HepG2 (cell line): ENCODE data around the gene ATG4B. TPM values are rescaled to one million over a fixed set of nuclear protein-coding genes. Genes with fewer than 3 reads are reported as not detected.

Experiments
- AGO2 ChIP-seq: fragments of 200-400 bp; formaldehyde crosslinking; optimal IDR thresholded peaks from 2 replicates; pipeline ENCODE3; 2017; ENCODE audit warnings: mild to moderate bottlenecking, low read depth, low read length, moderate library complexity
- CEBPZ ChIP-seq: IDR thresholded peaks from 2 replicates; pipeline ENCODE4 v1.6.1; 2012; ENCODE audit warnings: low read length, improper control_type of control experiment
- CHD4 ChIP-seq: fragments of 200-600 bp; sonication (generic); IDR thresholded peaks from 2 replicates; pipeline ENCODE4 v1.7.0; 2017; ENCODE audit warnings: mild to moderate bottlenecking, low read length, borderline replicate concordance
- GTF3A ChIP-seq: sonication (generic); formaldehyde crosslinking; conservative IDR thresholded peaks from 2 replicates; pipeline ENCODE4 v1.4.0; 2020; ENCODE audit warnings: mild to moderate bottlenecking, missing genetic modification reagents
- HDAC6 ChIP-seq: fragments of 200-600 bp; sonication (generic); IDR thresholded peaks from 2 replicates; pipeline ENCODE4 v1.7.0; 2017; ENCODE audit warnings: mild to moderate bottlenecking, antibody characterized with exemption, low read length, low read depth
- HNRNPL ChIP-seq: fragments of 200-400 bp; formaldehyde crosslinking; IDR thresholded peaks from 2 replicates; pipeline ENCODE4 v1.6.1; 2017; ENCODE audit warnings: mild to moderate bottlenecking, low read depth, low read length
- MEIS1 ChIP-seq: sonication (generic); formaldehyde crosslinking; IDR thresholded peaks from 2 replicates; pipeline ENCODE4 v1.9.0; 2021; ENCODE audit warnings: mild to moderate bottlenecking, missing genetic modification reagents, moderate library complexity, borderline replicate concordance
- STAT5B ChIP-seq: sonication (generic); formaldehyde crosslinking; IDR thresholded peaks from 2 replicates; pipeline ENCODE4 v1.4.0; 2020; ENCODE audit warnings: missing genetic modification reagents
- SYNCRIP ChIP-seq: fragments of 200-400 bp; formaldehyde crosslinking; IDR thresholded peaks from 2 replicates; pipeline ENCODE4 v1.6.1; 2018; ENCODE audit warnings: mild to moderate bottlenecking, low read depth, low read length; ENCODE audit not compliant: insufficient read depth
- TARDBP ChIP-seq: sonication (generic); formaldehyde crosslinking; IDR thresholded peaks from 2 replicates; pipeline ENCODE4 v1.8.0; 2022; ENCODE audit warnings: mild to moderate bottlenecking, missing genetic modification reagents
- XRCC5 ChIP-seq: fragments of 200-400 bp; formaldehyde crosslinking; optimal IDR thresholded peaks from 2 replicates; pipeline ENCODE3; 2017; ENCODE audit warnings: mild to moderate bottlenecking, low read length
- ZBTB3 ChIP-seq: sonication (generic); formaldehyde crosslinking; IDR thresholded peaks from 2 replicates; pipeline ENCODE4 v1.4.0; 2020; ENCODE audit warnings: low read depth, mild to moderate bottlenecking, moderate library complexity, missing genetic modification reagents, borderline replicate concordance
- ZFP36L1 ChIP-seq: sonication (generic); formaldehyde crosslinking; IDR thresholded peaks from 2 replicates; pipeline ENCODE4 v1.8.0; 2022; ENCODE audit warnings: mild to moderate bottlenecking, missing genetic modification reagents, moderate library complexity
- ZNF121 ChIP-seq: sonication (generic); formaldehyde crosslinking; IDR thresholded peaks from 2 replicates; pipeline ENCODE4 v1.5.0; 2020; ENCODE audit warnings: mild to moderate bottlenecking, missing genetic modification reagents
- ZNF274 ChIP-seq: sonication (generic); formaldehyde crosslinking; IDR thresholded peaks from 2 replicates; pipeline ENCODE4 v1.5.1; 2020; ENCODE audit warnings: mild to moderate bottlenecking, missing genetic modification reagents
- ZNF30 ChIP-seq: sonication (generic); formaldehyde crosslinking; IDR thresholded peaks from 2 replicates; pipeline ENCODE4 v1.5.0; 2020; ENCODE audit warnings: mild to moderate bottlenecking, missing genetic modification reagents
- ZNF556 ChIP-seq: sonication (generic); formaldehyde crosslinking; IDR thresholded peaks from 2 replicates; pipeline ENCODE4 v1.4.0; 2020; ENCODE audit warnings: mild to moderate bottlenecking, missing genetic modification reagents, borderline replicate concordance
- ZNF558 ChIP-seq: sonication (generic); formaldehyde crosslinking; IDR thresholded peaks from 2 replicates; pipeline ENCODE4 v1.9.0; 2022; ENCODE audit warnings: mild to moderate bottlenecking, missing genetic modification reagents, borderline replicate concordance
- ZNF629 ChIP-seq: sonication (generic); formaldehyde crosslinking; conservative IDR thresholded peaks from 2 replicates; pipeline ENCODE4 v1.5.0; 2020; ENCODE audit warnings: missing genetic modification reagents
- ZNF749 ChIP-seq: sonication (generic); formaldehyde crosslinking; IDR thresholded peaks from 2 replicates; pipeline ENCODE4 v1.8.0; 2022; ENCODE audit warnings: mild to moderate bottlenecking, missing genetic modification reagents, moderate library complexity, borderline replicate concordance
- ZNF878 ChIP-seq: sonication (generic); formaldehyde crosslinking; IDR thresholded peaks from 2 replicates; pipeline ENCODE4 v1.8.1; 2023; ENCODE audit warnings: mild to moderate bottlenecking, missing genetic modification reagents, moderate library complexity
- ZSCAN20 ChIP-seq: sonication (generic); formaldehyde crosslinking; IDR thresholded peaks from 2 replicates; pipeline ENCODE4 v1.4.0; 2020; ENCODE audit warnings: missing genetic modification reagents, mild to moderate bottlenecking, borderline replicate concordance
- polyA plus RNA-seq, 8 experiments: library from polyadenylated mRNA; depleted of rRNA in 3 of 8; stranded (reverse) in 7 of 8; unstranded in 1 of 8; fragments of >200 nt; fragmentation: Illumina TruSeq in 4 of 8; extraction: Trizol in 4 of 8; gene quantifications; 2 replicates each; pipeline versions ENCODE4 v1.2.1 to v1.2.3, GENCODE V29; 2011 to 2016; ENCODE audit warnings: low read depth in 4 of 8, missing spikeins in 1 of 8, mixed read lengths in 1 of 8; ENCODE audit not compliant: insufficient read depth in 1 of 8
- total RNA-seq, 5 experiments: library from RNA; depleted of rRNA; stranded (reverse); fragments of >200 nt; fragmentation: Illumina TruSeq; extraction: Trizol; gene quantifications; 2 replicates each; pipeline ENCODE4 v1.2.3, GENCODE V29; 2016; ENCODE audit warnings: low read depth in 1 of 5
- TF ChIP-seq, protein P1 (sequence below): sonication (generic); formaldehyde crosslinking; IDR thresholded peaks from 2 replicates; pipeline ENCODE4 v1.4.0; 2020; ENCODE audit warnings: missing genetic modification reagents
- TF ChIP-seq, protein P2 (sequence below): sonication (generic); formaldehyde crosslinking; IDR thresholded peaks from 2 replicates; pipeline ENCODE4 v1.5.1; 2020; ENCODE audit warnings: mild to moderate bottlenecking, missing genetic modification reagents, moderate library complexity

ATG4B gene
- total and polyA plus RNA-seq, 2 of the 13 experiments (the other 11 are each of a cell fraction or from before 2014, with no cell fraction given), result 95.5 to 239 TPM

GRCh38 chr2:241636182-241637017 lies 1.1 kb upstream of the ATG4B start (continued):
- no peak for TF ChIP-seq CEBPZ
- no peak for TF ChIP-seq ZNF878
- TF ChIP-seq ZNF749, result no peak
- TF ChIP-seq MEIS1, result no peak; the same call in 1 of the 2 replicates
- TF ChIP-seq ZNF629 (CRISPR knock-in tag), result no peak
- TF ChIP-seq AGO2, result peak; percentile 66
- TF ChIP-seq, protein P1, sequence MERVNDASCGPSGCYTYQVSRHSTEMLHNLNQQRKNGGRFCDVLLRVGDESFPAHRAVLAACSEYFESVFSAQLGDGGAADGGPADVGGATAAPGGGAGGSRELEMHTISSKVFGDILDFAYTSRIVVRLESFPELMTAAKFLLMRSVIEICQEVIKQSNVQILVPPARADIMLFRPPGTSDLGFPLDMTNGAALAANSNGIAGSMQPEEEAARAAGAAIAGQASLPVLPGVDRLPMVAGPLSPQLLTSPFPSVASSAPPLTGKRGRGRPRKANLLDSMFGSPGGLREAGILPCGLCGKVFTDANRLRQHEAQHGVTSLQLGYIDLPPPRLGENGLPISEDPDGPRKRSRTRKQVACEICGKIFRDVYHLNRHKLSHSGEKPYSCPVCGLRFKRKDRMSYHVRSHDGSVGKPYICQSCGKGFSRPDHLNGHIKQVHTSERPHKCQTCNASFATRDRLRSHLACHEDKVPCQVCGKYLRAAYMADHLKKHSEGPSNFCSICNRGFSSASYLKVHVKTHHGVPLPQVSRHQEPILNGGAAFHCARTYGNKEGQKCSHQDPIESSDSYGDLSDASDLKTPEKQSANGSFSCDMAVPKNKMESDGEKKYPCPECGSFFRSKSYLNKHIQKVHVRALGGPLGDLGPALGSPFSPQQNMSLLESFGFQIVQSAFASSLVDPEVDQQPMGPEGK (CRISPR knock-in tag), result peak; percentile 54
- no peak for TF ChIP-seq ZNF121
- TF ChIP-seq STAT5B (CRISPR knock-in tag), result no peak
- TF ChIP-seq SYNCRIP, result no peak
- no peak for TF ChIP-seq TARDBP
- TF ChIP-seq ZSCAN20 (CRISPR knock-in tag), result 0 out of 2 replicates have a peak, but pooled peaks have one; percentile 33
- no peak for TF ChIP-seq XRCC5
- TF ChIP-seq ZBTB3 (CRISPR knock-in tag), result no peak
- TF ChIP-seq GTF3A, result no peak
- TF ChIP-seq, protein P2, sequence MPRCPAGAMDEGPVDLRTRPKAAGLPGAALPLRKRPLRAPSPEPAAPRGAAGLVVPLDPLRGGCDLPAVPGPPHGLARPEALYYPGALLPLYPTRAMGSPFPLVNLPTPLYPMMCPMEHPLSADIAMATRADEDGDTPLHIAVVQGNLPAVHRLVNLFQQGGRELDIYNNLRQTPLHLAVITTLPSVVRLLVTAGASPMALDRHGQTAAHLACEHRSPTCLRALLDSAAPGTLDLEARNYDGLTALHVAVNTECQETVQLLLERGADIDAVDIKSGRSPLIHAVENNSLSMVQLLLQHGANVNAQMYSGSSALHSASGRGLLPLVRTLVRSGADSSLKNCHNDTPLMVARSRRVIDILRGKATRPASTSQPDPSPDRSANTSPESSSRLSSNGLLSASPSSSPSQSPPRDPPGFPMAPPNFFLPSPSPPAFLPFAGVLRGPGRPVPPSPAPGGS (CRISPR knock-in tag), result no peak
- no peak for TF ChIP-seq ZFP36L1 (CRISPR knock-in tag)
- no peak for TF ChIP-seq ZNF274 (CRISPR knock-in tag)
- no peak; the same call in 1 of the 2 replicates for TF ChIP-seq ZNF30
- TF ChIP-seq ZNF558, result peak; percentile 93; the same call in 1 of the 2 replicates
- TF ChIP-seq CHD4, result no peak
- 0 out of 2 replicates have a peak, but pooled peaks have one; percentile 39 for TF ChIP-seq ZNF556
- TF ChIP-seq HNRNPL, result no peak
- TF ChIP-seq HDAC6, result no peak
